ENCODE data around the gene CNTN2. TPM values are rescaled to one million over a fixed set of nuclear protein-coding genes. Genes with fewer than 3 reads are reported as not detected.
A peak's percentile ranks its signal among the peaks of the same experiment; 100 is the strongest.

The CNTN2 gene
- total and polyA plus RNA-seq, 2 experiments from 2014 or later: 1.3 to 2.2 TPM

GRCh38 chr1:205028924-205029323 is 14.1 kb upstream of the CNTN2 start (continued):
- 0 out of 4 replicates have a peak, but pooled peaks of 1 of the 2 experiments have one; percentile 19 for TF ChIP-seq CTCF (conservative IDR thresholded peaks at IDR 0.05; ENCODE audit: low read depth in 2 of 2)
- no peak for TF ChIP-seq POLR2AphosphoS5 (IDR thresholded peaks at IDR 0.05; ENCODE audit: low read depth)
- no peak for TF ChIP-seq EZH2phosphoT487 (IDR thresholded peaks at IDR 0.05; ENCODE audit: unreplicated experiment)
- no peak for TF ChIP-seq EZH2 (IDR thresholded peaks at IDR 0.05; ENCODE audit: low read depth, unreplicated experiment)

GRCh38 chr1:205030241-205030640 is 12.8 kb upstream of the CNTN2 start:
- H3F3A ChIP-seq (replicated peaks; ENCODE audit: low read depth): no peaks in the 10 kb centered on the region
- no peaks in the 10 kb centered on the region for H3K9me2 ChIP-seq (ENCODE audit: insufficient read depth)
- no peaks in the 10 kb centered on the region for H3K36me3 Mint-ChIP-seq (ENCODE audit: low read depth)
- H3K4me3 Mint-ChIP-seq: no peak overlapping the region
- no peak overlapping the region for H2AFZ ChIP-seq
- peaks cover 6% of the 10 kb centered on the region for H3K27me3 Mint-ChIP-seq (ENCODE audit: insufficient read depth, low read depth, poor library complexity)
- H3K79me2 ChIP-seq (replicated peaks; ENCODE audit: insufficient read depth): no peaks in the 10 kb centered on the region
- no peak overlapping the region for H3K27ac ChIP-seq (ENCODE audit: low read depth)
- H3K27ac Mint-ChIP-seq: 0 out of 2 replicates have a peak overlapping the region, but pooled peaks have one; percentile 25
- H3K36me3 ChIP-seq (ENCODE audit: insufficient read depth): no peaks in the 10 kb centered on the region
- H3K4me1 Mint-ChIP-seq: peaks cover 27% of the 10 kb centered on the region; the same call in 2 of the 3 replicates
- H3K9me3 Mint-ChIP-seq: no peaks in the 10 kb centered on the region
- peaks cover 7% of the 10 kb centered on the region for H3K4me1 ChIP-seq (ENCODE audit: insufficient read depth)
- no peak overlapping the region for H3K4me3 ChIP-seq
- DNase-seq (ENCODE audit: low spot score) (no peak), ATAC-seq (no peak)
- H4K20me1 ChIP-seq (replicated peaks; ENCODE audit: insufficient read depth): no peaks in the 10 kb centered on the region; the same call in 1 of the 2 replicates
- no peaks in the 10 kb centered on the region for H3K27me3 ChIP-seq (ENCODE audit: insufficient read depth)
- H3K4me2 ChIP-seq: no peak overlapping the region
- TF ChIP-seq EZH2phosphoT487 (IDR thresholded peaks at IDR 0.05; ENCODE audit: unreplicated experiment) (no peak), ETS1 (IDR thresholded peaks at IDR 0.05) (no peak), JUNB (IDR thresholded peaks at IDR 0.05; ENCODE audit: unreplicated experiment) (no peak), ZNF114 (CRISPR knock-in tag; IDR thresholded peaks at IDR 0.05) (no peak), ZNF331 (CRISPR knock-in tag; IDR thresholded peaks at IDR 0.05; ENCODE audit: low read depth) (no peak), CTCF (conservative IDR thresholded peaks at IDR 0.05; ENCODE audit: low read depth in 2 of 2) (no peak), CREB1 (CRISPR knock-in tag; IDR thresholded peaks at IDR 0.05; ENCODE audit: low read depth) (no peak), STAT1 (IDR thresholded peaks at IDR 0.05; ENCODE audit: unreplicated experiment) (no peak), EZH2 (IDR thresholded peaks at IDR 0.05; ENCODE audit: low read depth, unreplicated experiment) (no peak), POLR2AphosphoS5 (IDR thresholded peaks at IDR 0.05; ENCODE audit: low read depth) (no peak), NANOG (IDR thresholded peaks at IDR 0.05; ENCODE audit: borderline replicate concordance) (no peak), REST (IDR thresholded peaks at IDR 0.05; ENCODE audit: unreplicated experiment) (no peak)

Data from GM23338 (cell line).